Activated CD4-positive, alpha-beta T cell treated with anti-CD3 and anti-CD28 coated beads, Interleukin-2, amount 50 U/mL, for 48 hours (primary cell): ENCODE measurements around the gene HMCN2.

Source experiments
- DNase-seq, 2 experiments: peaks; one replicate each; pipeline ENCODE4 v3.0.0-alpha.2; 2020

HMCN2 gene

GRCh38 chr9:130442746-130443455 lies 177.3 kb downstream of the HMCN2 start:
- no peak for DNase-seq

- DNase-seq = no peak
Measured at GRCh38 chr9:130443456-130443801, 177.9 kb downstream of the HMCN2 start.

- no peak for DNase-seq
Measured at GRCh38 chr9:130443840-130444492, 178.4 kb downstream of the HMCN2 start.

- peak; percentile 46 to 59 for DNase-seq
Measured at GRCh38 chr9:130444565-130445221, 179.1 kb downstream of the HMCN2 start, which contains the start of gene ASS1. ASS1 (plus strand) TSS chr9:130444961; CDS start chr9:130452229, 7,268 bp downstream.

- DNase-seq = no peak
Measured at GRCh38 chr9:130445268-130445983, 179.9 kb downstream of the HMCN2 start.

DNA sequence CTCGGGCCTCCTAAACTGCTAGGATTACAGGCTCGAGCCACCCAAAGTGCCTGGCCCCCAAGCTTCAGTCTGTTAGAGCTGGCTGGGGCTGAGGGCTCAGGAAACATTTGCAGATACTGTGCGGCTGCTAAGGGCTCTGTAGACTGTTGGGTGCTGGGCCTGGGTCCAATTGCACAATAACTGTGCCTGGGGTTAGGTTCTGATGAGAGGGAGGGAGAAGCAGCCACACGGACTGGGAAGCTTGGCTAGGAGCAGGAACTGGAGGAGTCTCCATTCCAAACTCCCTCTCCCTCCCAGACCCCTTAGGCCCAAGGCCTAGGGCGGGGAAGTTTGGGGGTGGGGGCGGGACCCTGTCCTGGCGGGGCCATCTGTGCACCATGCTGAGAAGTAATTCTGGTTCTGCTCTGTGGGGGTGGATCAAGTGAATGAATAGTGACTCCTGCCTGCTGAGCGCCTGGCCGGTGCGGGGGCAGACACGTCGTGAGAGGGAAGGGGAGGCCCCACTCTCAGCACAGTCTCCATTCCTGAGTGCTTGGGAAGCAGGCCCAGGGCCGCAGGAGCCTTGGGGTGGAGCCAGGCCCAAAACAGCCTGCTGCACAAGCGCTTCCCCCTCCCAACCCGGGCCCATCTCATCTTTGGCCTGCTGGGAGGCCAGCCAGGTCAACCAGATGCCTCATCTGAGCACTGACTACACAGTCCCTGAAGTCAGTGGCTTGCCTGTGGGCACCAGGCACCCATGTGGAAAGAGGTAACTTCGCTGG lies 180.7 kb downstream of the HMCN2 start:
- no peak for DNase-seq

DNA sequence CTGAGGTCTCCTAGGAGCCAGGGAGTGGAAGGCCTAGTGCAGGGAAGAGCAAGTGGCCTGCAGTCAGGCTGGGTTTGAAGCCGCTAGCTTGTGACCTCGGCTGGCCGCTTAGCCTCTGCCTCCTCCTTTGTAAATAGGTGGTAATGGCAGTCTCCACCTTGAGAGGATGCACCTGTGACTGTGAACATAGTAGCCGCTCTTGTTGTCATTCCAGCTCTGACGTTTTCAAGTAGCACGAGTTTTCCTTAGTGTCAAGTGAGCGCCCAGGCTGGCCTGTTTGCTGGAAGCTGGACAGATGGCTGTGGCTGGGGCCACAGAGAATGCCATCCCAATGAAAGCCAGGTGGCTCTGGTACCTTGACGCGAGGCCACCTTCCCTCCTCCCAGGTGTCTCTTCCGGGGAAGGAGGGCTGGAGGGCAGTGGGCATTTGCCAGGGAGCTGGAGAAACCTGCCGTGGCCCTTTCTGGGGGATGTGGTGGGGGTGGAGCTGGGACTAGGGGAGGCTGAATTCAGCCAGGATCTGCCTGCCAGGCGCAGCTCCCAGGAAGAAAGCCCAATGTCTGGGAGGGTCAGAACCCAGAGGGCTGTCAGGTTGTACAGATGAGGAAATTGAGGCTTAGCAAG lies 181.7 kb downstream of the HMCN2 start:
- DNase-seq = no peak

GRCh38 chr9:130448035-130448624 lies 182.6 kb downstream of the HMCN2 start:
- DNase-seq = no peak

DNA sequence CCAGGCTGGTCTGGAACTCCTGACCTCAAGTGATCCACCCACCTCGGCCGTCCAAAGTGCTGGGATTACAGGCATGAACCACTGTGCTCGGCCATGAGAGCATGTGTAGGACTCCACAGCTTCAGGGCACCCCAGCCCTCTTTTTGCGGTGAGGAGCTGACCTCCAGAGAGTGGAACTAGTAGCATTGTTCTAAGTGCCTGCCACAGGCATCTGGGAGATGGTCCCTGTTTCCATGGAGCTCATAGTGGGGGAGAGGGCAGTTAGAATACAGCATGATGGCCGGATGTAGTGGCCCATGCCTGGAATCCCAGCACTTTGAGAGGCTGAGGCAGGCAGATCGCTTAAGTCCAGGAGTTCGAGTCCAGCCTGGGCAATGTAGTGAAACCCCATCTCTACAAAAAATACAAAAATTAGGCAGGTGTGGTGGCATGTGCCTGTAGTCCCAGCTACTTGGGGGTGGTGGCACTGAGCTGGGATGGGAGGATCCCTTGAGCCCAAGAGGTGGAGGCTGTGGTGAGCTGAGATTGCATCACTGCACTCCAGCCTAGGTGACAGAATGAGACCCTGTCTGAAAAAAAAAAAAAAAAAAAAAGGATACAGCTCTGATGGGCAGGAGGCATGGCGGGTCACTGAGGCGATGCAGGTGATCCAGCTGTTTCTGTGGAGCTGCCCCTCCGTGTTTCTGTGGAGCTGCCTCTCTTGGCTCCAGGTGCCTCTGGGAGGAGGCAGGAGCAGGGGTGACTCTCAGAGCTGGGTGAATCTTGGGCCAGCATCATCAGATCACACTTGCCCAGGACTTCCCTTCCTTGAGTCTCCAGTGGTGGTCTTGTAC lies 183.4 kb downstream of the HMCN2 start:
- no peak for DNase-seq

DNA sequence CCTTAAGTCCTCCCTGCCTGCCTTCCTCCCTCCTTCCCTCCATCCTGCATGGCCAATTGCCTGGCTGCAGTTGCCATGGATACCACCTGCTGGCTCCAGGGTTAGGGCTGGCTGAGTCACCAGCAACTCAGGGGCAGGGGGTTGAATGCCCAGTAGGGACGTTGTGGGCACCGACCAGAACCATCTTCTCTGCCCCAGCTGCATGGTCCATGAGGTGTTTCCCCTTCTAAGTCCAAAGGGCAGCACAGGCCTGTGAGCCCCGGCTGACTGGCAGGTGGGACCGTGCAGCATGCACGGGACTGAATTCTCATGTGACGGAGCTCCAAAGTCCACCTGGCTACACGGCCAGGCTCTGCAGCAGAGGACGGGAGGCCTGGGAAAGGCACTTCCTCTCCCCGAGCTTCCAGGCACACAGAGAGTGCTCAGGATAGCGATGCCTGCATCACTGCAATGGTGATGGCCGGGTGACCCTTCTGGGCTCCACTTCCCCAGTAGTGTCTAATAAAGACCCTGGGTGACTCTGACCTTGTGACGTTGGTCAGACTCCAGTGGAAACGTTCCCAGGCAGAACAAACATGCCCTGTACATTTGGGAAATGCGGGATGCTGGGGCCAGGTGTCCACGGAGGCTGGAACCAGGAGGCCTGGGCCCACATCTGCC lies 184.9 kb downstream of the HMCN2 start:
- DNase-seq = no peak

DNA sequence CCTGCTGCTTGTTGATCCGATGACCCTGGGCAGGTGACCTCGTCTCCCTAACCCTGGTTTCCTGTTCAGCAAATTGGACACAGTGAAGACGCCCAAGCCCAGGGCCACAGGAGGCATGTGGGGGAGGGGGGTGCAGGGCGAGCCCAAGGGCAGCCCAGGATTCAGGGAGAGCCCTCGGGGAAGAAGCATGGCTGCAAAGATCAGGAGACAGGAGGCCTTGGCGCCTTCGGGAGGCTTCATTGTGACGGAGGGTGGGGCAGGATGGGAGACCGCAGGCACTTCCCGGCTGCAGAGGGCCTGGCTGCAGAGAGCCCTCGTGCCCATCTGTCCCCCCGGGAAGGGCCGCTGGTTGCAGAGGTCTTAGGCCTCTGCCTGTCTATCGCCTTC lies 185.4 kb downstream of the HMCN2 start:
- no peak for DNase-seq

GRCh38 chr9:130451509-130452388 lies 186.2 kb downstream of the HMCN2 start:
- peak; percentile 30 to 36 for DNase-seq

GRCh38 chr9:130452835-130453234 lies 187.3 kb downstream of the HMCN2 start:
- no peak for DNase-seq

- DNase-seq = no peak
Measured at GRCh38 chr9:130453487-130453886, 187.9 kb downstream of the HMCN2 start.

DNA sequence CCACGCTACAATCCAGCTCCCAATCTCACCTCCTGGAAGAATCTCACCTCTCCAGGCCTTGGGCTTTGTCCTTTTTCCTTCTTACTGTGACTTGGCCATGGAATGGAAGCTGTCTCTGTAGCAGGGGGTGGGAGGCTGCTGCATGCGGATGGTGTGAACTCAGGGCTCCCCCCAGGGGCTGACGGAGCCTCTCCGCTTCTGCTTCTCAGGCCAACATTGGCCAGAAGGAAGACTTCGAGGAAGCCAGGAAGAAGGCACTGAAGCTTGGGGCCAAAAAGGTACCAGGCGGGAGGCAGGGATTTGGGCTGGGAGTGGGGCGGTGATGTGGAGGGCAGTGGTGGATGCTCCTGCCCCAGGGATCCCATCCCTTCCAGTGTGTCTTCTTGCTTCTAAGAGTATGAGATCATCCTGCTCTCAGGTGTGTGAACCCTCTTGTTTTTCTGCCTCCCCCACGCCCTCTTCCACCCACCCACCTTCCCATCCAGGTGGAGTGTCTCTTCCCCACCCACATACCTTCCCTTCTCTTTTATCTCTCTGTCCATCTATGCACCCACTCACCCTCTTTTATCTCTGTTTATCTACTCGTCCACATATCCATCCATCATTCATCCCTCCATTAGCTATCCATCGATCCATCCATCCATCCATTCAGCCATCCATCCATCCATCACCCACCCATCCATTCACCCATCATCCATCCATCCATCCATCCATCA lies 188.7 kb downstream of the HMCN2 start:
- DNase-seq = no peak

GRCh38 chr9:130454812-130455325 lies 189.3 kb downstream of the HMCN2 start:
- no peak for DNase-seq

DNA sequence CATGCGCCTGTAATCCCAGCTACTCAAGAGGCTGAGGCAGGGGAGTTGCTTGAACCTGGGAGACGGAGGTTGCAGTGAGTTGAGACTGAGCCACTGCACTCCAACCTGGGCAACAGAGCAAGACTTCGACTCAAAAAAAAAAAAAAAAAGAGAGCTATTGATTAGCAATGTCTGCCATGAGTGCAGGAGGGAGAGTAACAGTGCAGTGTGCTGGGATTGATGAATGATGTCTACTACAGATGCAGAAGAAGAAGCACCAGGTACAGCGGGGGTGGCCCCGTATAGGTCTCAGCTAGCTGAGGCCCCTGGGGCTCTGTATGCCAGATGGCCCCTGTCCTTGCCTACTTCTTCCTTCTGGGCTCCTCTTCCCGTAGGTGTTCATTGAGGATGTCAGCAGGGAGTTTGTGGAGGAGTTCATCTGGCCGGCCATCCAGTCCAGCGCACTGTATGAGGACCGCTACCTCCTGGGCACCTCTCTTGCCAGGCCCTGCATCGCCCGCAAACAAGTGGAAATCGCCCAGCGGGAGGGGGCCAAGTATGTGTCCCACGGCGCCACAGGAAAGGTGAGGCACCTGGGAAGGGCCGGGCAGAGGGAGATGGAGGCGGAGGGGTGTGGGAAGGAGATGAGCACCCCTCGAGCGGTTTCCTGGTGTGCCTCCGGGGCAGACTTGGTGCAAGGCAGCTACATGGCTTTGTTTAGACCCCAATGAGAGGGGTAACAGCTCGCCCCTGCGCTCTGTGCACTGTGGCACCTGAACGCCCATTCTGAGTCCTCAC lies 192.7 kb downstream of the HMCN2 start:
- no peak for DNase-seq

- DNase-seq = no peak
Measured at GRCh38 chr9:130458804-130459067, 193.2 kb downstream of the HMCN2 start.
